DMS 273 (cell line): ENCODE measurements around the gene PDE2A.
"Not testable (repeated sequence)": the region's sequence is repeated elsewhere in the genome, so short reads cannot be mapped to it uniquely, and the experiment has no call there.

Experiments used
- DNase-seq: peaks from one replicate; lab custom pipeline; 2025; ENCODE audit not compliant: unreplicated experiment; lab: John Stamatoyannopoulos, UW

Gene PDE2A

GRCh38 chr11:72555014-72555522 lies 119.2 kb downstream of the PDE2A start:
- DNase-seq: not testable (repeated sequence)

DNA sequence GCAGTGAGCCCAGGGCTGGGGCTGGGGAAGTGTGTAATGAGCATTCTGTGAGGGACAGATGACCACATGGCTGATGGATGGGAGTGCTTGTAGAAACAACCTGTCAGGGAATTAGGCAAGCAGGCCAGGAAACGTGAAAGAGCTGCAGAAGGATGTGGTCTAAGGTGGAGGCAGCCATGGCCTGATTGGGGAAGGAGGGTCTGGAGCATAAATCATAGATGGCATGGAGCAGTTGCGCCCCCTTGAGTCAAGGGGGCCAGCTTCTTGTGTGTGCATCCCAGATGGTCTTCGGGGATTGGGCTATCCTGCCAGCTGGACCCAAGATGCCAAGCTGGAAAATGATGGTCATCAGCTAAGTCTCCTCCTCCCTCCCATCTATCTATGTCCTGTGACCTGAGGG lies 120.5 kb downstream of the PDE2A start:
- peak; percentile 22 for DNase-seq

- DNase-seq: no peak
Measured at GRCh38 chr11:72552399-72552910, 121.8 kb downstream of the PDE2A start.

GRCh38 chr11:72551571-72551970 lies 122.7 kb downstream of the PDE2A start:
- no peak for DNase-seq

DNA sequence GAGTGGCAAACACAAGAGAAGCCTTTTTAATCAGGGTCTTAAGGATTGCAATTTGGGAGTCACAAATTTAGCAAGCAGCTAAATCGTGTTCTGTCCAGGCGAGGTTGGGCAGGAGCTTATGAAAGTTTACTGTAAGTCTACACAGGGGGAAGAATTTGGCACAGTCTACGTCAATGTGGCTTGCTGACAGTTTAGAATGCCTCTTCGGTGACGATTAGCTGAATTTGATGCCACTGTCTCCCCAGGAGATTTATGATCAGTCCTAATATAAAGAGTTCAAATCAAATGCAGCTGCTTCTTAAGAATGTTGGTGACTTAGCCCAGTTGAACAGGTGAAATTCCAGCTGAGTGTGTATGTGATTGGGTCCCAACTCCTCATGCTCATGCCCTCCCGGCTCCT lies 125.8 kb downstream of the PDE2A start:
- no peak for DNase-seq

DNA sequence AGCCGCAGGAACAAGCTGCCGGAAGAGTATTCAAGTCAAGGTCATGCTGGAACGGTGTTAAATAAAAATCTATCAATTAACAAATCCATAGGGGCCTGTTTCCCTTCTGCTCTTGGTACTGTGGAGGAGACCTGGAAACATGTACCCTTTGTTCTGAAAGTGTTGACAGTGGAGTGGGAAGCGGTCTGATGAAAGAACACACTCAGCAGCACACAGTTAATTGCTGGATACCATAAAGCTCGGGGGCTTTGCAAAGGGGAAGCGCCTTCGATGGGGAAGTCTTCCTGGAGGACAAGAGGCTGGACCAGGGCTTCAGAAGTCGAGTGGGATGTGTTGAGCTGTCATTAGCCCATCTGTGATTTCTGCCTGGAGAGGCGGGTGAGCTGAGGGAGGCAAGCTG lies 127.4 kb downstream of the PDE2A start:
- DNase-seq: no peak

- DNase-seq: no peak
Measured at GRCh38 chr11:72544589-72544988, 129.6 kb downstream of the PDE2A start.

GRCh38 chr11:72543849-72544542 lies 130.2 kb downstream of the PDE2A start:
- DNase-seq: no peak

DNA sequence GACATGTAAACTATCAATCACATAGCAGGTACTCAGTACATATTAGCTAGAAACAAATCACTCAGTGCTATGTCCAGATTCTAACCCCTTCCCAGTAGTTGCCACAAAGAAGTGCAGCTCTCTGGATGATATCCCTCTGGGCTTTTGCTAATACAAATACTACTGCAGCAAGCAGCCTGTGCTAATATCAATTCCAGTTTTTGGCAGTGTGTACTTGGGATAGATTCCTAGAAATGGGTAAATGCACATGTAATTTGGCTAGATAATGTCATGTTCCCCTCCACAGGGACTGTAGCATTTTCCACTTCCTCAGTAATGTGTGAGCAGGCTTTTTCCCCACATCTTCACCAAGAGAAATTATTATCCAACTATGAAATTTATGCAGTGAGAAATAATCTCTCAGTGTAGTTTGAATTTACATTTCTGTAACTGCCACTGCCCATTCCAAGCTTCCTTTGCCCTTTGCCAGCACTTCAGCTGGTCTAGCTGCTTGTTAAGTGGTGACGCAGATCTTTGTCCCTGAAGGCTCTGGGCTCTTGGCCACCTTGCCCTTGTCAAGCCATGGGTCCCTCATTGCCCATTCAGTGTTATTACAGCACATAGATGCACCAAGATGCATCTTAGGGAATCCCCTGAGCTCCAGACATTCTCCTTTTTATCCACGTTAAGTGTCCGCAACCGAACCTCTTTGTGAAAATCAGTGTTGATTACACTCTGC lies 132.8 kb downstream of the PDE2A start:
- DNase-seq: no peak

GRCh38 chr11:72537051-72537450 lies 137.2 kb downstream of the PDE2A start:
- DNase-seq: no peak

DNA sequence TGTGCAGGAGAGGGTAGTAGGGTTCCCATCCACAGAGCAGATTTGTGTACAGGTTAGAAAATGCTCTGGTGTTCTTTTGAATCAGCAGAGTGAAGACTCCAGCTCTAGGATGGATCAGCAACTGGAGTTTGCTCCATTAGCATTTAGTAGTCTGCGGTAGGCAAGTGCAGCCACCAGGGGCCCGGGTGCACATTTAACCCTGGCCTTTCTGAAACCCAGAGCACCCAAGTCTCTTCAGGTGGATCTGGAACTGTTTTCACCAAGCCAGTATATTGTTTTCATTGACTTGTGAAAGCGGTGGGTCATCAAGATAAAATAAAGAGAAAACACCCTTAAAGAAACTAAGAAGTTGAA lies 139.1 kb downstream of the PDE2A start:
- peak; percentile 18 for DNase-seq

- no peak for DNase-seq
Measured at GRCh38 chr11:72534371-72535193, 139.6 kb downstream of the PDE2A start.

DNA sequence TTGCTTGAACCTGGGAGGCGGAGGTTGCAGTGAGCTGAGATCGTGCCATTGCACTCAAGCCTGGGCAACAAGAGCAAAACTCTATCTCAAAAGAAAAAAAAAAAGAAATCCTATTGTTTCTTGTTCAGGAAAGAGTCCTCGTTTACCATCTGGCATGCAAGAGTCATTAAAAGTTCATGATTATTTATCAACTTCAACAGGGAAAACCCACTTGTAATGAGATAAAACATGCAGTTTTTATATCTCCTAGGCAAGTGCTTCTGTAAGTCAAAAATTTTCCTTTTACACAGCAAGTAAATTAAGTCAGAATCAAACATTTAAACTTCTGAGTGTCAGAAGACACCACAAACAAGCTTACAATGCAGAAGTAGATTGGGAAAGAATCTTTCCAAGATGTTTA lies 145.2 kb downstream of the PDE2A start:
- DNase-seq: no peak

- DNase-seq: no peak
Measured at GRCh38 chr11:72528121-72528520, 146.1 kb downstream of the PDE2A start.
